CD4-positive, alpha-beta T cell treated with Interferon gamma for 1 hour (primary cell): ENCODE results near the gene CXCL12.

Source experiments
- DNase-seq: peaks from one replicate; pipeline ENCODE4 v3.0.0-alpha.2; 2020

Gene CXCL12

GRCh38 chr10:44330431-44330830, 54.5 kb downstream of the CXCL12 start:
- DNase-seq: no peak

DNA sequence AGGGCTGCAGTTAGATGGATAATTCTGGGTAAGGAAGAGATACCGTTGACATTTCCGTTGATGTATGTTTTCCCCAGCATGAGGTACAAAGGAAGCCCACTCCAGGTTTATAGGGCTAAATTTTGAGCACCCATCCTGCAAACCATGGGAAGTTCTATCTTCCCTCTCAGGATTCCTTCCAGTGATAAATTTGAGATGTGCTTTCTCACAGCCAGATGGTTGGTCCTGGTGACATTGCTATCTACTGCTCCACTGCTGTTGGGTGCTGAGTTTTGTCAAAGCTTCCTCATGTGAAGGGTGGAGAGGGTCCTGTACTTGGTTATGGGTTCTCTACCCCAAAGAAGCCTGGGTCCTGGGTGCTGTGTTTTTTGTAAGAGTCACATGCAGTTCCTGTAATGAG, 57.4 kb downstream of the CXCL12 start:
- no peak for DNase-seq
